ENCODE results near the gene PDE8B. TPM values are rescaled to one million over a fixed set of nuclear protein-coding genes. Genes with fewer than 3 reads are reported as not detected.

PDE8B gene
- total RNA-seq, 1 donor from 2014 or later = 4.9 TPM

GRCh38 chr5:77444356-77444755 is 233.9 kb downstream of the PDE8B start:
- intact Hi-C loops (cut with DNase I) = no loop called here
- H3K27me3 ChIP-seq = no peaks in the 10 kb centered on the region
- no peak overlapping the region for H3K4me3 ChIP-seq
- no peak for DNase-seq
- H3K27ac ChIP-seq = no peak overlapping the region
- H3K36me3 ChIP-seq = peaks cover 37% of the 10 kb centered on the region
- no peak for TF ChIP-seq CTCF (IDR thresholded peaks at IDR 0.05)
- ATAC-seq = no peak
- no peaks in the 10 kb centered on the region for H3K9me3 ChIP-seq
- H3K4me1 ChIP-seq = no peaks in the 10 kb centered on the region

- H3K27me3 ChIP-seq = no peaks in the 10 kb centered on the region
- no peaks in the 10 kb centered on the region for H3K9me3 ChIP-seq
- H3K27ac ChIP-seq = no peak overlapping the region
- no peak for DNase-seq
- H3K36me3 ChIP-seq = peaks cover 43% of the 10 kb centered on the region
- no peak for TF ChIP-seq CTCF (IDR thresholded peaks at IDR 0.05)
- no peak for ATAC-seq
- intact Hi-C loops (cut with DNase I) = no loop called here
- H3K4me3 ChIP-seq = no peak overlapping the region
- H3K4me1 ChIP-seq = no peaks in the 10 kb centered on the region
Observed at GRCh38 chr5:77448831-77449230, 238.4 kb downstream of the PDE8B start.

GRCh38 chr5:77449277-77449676 is 238.8 kb downstream of the PDE8B start:
- DNase-seq (no peak), ATAC-seq (peak; percentile 54)
- peaks cover 39% of the 10 kb centered on the region for H3K36me3 ChIP-seq
- no peak overlapping the region for H3K27ac ChIP-seq
- H3K27me3 ChIP-seq = no peaks in the 10 kb centered on the region
- no peaks in the 10 kb centered on the region for H3K9me3 ChIP-seq
- intact Hi-C loops (cut with DNase I) = no loop called here
- H3K4me1 ChIP-seq = no peaks in the 10 kb centered on the region
- H3K4me3 ChIP-seq = no peak overlapping the region
- TF ChIP-seq CTCF (IDR thresholded peaks at IDR 0.05) = no peak

GRCh38 chr5:77449981-77450380 is 239.5 kb downstream of the PDE8B start:
- Histone ChIP-seq H3K9me3 (no peaks in the 10 kb centered on the region), H3K4me1 (no peaks in the 10 kb centered on the region), H3K4me3 (no peak overlapping the region), H3K27me3 (no peaks in the 10 kb centered on the region), H3K36me3 (peaks cover 39% of the 10 kb centered on the region), H3K27ac (no peak overlapping the region)
- intact Hi-C loops (cut with DNase I) = no loop called here
- DNase-seq (no peak), ATAC-seq (no peak)
- no peak for TF ChIP-seq CTCF (IDR thresholded peaks at IDR 0.05)

GRCh38 chr5:77452351-77452750 is 241.9 kb downstream of the PDE8B start:
- no peaks in the 10 kb centered on the region for H3K27me3 ChIP-seq
- intact Hi-C loops (cut with DNase I) = no loop called here
- no peaks in the 10 kb centered on the region for H3K4me1 ChIP-seq
- peaks cover 39% of the 10 kb centered on the region for H3K36me3 ChIP-seq
- no peak overlapping the region for H3K27ac ChIP-seq
- no peak overlapping the region for H3K4me3 ChIP-seq
- TF ChIP-seq CTCF (IDR thresholded peaks at IDR 0.05) = no peak
- ATAC-seq = no peak
- H3K9me3 ChIP-seq = no peaks in the 10 kb centered on the region
- no peak for DNase-seq

- ATAC-seq = no peak
- DNase-seq = no peak
- Histone ChIP-seq H3K4me3 (no peak overlapping the region), H3K36me3 (peaks cover 25% of the 10 kb centered on the region), H3K27ac (no peak overlapping the region), H3K9me3 (no peaks in the 10 kb centered on the region), H3K4me1 (no peaks in the 10 kb centered on the region), H3K27me3 (no peaks in the 10 kb centered on the region)
- no peak for TF ChIP-seq CTCF (IDR thresholded peaks at IDR 0.05)
- intact Hi-C loops (cut with DNase I) = no loop called here
Observed at GRCh38 chr5:77454123-77454522, 243.6 kb downstream of the PDE8B start.
